HG03103 (cell line): ENCODE data around the gene TRIP12.
A peak's percentile ranks its signal among the peaks of the same experiment; 100 is the strongest.
"Not testable (repeated sequence)": the region's sequence is repeated elsewhere in the genome, so short reads cannot be mapped to it uniquely, and the experiment has no call there.

ENCODE experiments used
- ATAC-seq: cut with Tn5 transposase; IDR thresholded peaks from one replicate; pipeline ENCODE4 v1.9.1; 2021; ENCODE audit warnings: low read depth; ENCODE audit not compliant: unreplicated experiment

TRIP12 gene

DNA sequence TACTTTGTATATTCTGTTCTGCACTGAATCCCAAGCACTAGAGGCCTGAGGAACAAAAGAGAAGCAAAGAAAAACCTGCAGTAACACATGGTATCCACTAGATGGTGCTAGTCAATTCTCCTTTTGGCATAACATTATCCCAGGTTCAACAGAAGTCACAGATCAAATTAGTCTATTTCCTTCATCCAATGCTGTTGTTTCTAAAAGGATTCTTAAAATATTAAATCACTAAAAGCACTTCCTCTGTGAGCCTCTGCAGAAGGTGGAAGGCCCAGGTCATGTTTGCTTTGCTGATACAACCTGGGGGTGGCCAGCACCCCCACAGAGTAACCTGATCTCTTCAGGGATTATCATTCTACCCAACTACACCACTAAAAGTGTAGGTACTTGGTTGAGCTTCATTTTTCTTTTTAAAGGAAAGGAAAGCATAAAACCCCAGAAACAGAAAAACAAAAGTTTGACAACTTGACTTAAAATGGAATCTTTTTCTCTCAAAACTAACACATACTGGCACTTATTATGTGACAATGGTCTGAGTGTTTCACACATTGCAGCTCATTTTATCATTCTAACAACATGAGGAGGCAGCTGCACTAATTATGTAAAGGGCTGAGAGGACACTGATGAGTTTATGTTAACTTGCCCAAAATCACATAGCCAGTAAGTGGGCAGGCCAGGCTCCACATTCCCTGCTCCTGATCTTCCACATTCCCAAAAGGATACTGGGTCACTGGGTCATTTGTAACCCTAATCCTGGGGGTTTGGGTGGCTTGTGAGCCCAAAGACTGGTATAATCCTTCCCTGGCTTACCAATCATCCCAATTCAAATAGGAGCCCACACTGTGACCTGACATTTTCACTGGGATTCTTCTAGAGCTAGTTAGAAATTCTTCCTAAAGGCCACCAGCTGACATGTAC is 140.7 kb downstream of the TRIP12 start:
- ATAC-seq: no peak

- ATAC-seq: no peak
Observed at GRCh38 chr2:229779650-229780049, 142.2 kb downstream of the TRIP12 start.

DNA sequence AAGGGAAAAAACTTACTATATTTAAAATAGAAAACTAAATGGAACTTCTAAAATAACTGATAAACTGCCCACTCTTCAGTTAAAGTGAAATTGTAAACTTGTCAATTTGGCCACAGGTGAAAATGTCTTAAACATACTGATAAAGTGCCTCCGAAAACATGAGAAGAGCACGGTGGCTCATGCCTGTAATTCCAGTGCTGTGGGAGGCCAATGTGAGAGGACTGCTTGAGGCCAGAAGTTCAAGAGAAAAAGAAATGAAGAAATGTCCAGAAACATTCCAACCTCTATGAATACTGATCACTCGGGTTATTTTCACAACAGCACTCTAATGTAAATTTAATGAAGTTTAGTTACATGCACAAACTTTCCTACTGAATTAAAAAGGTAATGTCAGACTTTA is 144.1 kb downstream of the TRIP12 start:
- no peak for ATAC-seq

DNA sequence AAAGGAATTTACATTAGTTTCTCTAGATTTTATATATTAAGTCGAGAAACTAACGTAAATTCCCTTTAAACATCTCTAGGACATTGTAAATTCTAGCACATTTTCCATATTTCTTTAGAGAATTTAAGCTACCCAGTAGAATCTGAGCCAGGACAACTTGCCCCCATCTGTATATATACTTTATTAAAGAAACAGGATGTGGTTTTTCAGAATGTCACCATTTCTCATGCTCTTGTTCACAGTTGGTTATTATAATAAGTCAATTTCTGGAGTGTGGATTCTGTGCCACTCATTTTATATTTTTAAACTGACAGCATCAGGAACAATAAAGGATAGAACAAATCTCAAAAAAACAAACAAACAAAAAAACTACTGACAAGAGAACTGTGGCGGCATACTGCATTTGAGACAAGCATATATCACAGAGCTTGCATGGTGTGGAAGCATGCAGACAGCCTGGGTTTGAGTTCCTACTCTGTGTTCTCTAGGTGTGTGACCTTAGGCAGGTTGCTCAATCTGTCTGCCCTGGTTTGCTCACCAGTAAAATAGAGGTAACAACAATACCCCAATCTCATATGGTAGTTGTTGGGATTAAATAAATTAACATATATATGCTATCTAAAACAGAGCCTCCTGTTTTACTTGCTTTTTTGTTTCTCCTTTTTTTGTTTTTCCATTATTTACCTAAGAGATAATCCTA is 146.0 kb downstream of the TRIP12 start:
- ATAC-seq: peak; percentile 42

DNA sequence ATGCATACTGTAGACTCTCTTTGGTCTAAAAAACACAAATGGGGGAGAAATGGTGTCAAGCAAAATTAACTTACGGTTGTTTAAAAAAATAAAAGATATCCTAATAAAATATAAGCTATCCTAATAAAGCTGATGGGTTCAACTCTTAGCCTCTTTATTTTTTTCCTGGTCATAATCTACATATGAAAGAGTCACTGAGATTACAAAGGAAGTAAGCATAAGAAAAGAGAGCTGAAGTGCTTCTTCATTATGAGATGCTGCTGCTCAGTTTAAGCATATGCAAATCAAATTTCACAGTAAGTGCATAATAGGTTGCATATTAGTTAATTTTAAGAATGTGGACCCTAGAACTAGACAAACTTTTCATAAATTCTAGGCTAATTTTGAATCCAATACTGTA is 147.6 kb downstream of the TRIP12 start:
- ATAC-seq: no peak

DNA sequence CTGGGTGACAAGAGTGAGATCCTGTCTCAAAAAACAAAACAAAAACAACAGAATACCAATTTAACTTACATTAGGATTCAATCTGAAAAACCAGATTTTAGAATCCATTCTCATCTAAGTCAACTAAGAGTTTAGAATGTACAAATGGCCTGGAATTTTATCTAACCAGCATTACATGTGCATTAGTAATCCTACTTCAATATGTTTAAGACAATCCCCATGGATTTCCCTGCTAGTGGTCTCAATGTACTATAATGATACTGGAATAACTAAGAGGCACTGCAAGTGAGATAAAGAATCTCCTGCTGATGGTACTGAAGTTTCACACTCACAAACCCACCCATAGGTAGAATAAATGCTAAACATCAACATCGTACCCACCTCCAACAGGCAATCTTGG is 153.6 kb downstream of the TRIP12 start:
- no peak for ATAC-seq

GRCh38 chr2:229765721-229766120 is 156.1 kb downstream of the TRIP12 start:
- no peak for ATAC-seq

DNA sequence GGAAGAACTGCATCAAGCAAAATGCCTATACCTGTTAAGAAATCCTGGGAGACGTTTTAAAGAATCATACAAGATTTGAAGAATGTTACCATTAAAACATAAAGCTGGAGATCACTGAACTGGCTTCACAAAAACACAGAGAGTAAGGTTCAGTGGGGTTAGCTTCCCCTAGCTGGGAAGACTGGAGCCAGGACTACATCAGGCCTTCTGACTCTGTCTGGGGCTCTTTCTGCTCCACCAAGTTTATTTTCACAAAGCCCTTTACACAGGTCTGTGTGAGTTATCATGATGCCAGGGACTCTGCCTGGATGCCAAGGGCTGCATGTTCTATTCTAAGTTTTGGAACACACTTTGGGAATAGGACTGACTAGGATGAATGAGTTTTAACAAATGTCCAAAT is 160.1 kb downstream of the TRIP12 start:
- ATAC-seq: no peak

- ATAC-seq: not testable (repeated sequence)
Observed at GRCh38 chr2:229757462-229757861, 164.3 kb downstream of the TRIP12 start.

- no peak for ATAC-seq
Observed at GRCh38 chr2:229752970-229753729, 168.7 kb downstream of the TRIP12 start.

DNA sequence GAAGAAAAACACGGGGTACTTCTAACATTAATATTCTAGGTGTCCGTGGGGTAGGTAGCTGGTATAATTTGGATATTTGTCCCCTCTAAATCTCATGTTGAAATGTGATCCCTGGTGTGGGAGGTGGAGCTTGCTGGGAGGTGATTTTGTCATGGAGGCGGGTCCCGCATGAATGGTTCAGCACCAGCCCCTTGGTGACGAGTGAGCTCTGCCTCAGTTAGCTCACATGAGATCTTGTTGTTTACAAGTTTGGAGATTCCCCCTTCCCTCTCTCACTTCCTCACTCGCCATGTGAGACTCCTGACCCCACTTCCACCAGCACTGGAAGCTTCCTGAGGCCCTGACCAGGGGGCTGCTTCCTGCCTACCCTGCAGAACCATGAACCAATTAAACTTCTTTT is 172.0 kb downstream of the TRIP12 start:
- no peak for ATAC-seq

GRCh38 chr2:229748950-229749349 is 172.9 kb downstream of the TRIP12 start:
- no peak for ATAC-seq

GRCh38 chr2:229742691-229743090 is 179.1 kb downstream of the TRIP12 start:
- not testable (repeated sequence) for ATAC-seq

- ATAC-seq: no peak
Observed at GRCh38 chr2:229740279-229740678, 181.5 kb downstream of the TRIP12 start.

- no peak for ATAC-seq
Observed at GRCh38 chr2:229738024-229738625, 183.7 kb downstream of the TRIP12 start.

GRCh38 chr2:229734410-229734809 is 187.4 kb downstream of the TRIP12 start:
- ATAC-seq: no peak

- ATAC-seq: no peak
Observed at GRCh38 chr2:229733611-229734245, 188.1 kb downstream of the TRIP12 start.

DNA sequence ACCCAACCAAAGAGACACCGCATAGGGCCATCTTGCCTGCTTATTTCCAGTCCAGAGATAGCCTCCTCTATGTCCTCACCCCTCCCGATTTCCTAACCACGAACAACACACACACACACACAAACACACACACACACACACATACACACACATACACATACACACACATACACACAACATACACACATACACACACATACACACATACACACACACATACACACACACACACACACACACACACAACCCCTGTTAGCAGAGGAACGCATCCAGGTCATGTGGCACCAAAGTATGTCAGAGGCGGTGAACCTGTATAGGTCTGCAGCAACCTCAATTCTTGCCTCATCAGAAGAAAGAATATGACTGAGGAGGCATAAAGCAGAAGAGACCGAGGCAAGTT is 188.9 kb downstream of the TRIP12 start:
- no peak for ATAC-seq

GRCh38 chr2:229731916-229732315 is 189.9 kb downstream of the TRIP12 start:
- ATAC-seq: no peak

GRCh38 chr2:229731363-229731762 is 190.4 kb downstream of the TRIP12 start:
- no peak for ATAC-seq
